Measurements from ENCODE around the gene PIK3CB.
"Not testable (repeated sequence)": the region's sequence is repeated elsewhere in the genome, so short reads cannot be mapped to it uniquely, and the experiment has no call there.

The PIK3CB gene

DNA sequence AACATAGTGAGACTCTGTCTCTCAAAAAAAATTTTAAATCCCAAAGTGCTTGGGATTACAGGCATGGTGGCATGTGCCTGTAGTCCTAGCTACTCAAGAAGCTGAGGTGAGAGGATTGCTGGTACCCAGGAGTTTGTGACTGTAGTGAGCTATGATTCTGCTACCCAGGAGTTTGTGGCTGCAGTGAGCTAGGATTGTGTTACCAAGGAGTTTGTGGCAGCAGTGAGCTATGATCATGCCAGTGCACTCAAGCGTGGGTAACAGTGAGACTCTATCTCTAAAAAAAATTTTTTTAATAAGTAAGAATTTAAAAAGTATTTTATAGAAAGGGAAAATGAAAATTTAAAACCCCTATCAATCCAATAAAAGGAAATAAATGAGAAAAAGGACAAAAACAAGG lies 156.6 kb downstream of the PIK3CB start:
- no peak for DNase-seq

DNA sequence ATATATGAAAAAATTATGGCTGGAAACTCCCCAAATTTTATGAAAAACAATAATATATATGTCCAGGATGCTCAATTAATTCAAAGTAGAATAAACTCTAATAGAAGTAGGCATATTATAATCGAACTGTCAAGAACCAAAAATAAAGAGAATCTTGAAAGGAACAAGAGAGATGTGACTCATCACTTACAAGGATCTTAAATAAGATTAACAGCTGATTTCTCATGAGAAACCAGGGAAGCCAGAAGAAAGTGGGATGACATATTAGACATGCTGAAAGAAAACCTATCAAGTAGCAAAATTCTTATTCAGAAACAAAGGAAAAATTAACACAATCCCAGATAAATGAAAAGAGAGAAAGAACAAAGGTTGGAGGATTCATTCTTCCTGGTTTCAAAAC lies 159.3 kb downstream of the PIK3CB start:
- DNase-seq: no peak

- no peak for DNase-seq
Observed at GRCh38 chr3:138673641-138674530, 160.8 kb downstream of the PIK3CB start.

DNA sequence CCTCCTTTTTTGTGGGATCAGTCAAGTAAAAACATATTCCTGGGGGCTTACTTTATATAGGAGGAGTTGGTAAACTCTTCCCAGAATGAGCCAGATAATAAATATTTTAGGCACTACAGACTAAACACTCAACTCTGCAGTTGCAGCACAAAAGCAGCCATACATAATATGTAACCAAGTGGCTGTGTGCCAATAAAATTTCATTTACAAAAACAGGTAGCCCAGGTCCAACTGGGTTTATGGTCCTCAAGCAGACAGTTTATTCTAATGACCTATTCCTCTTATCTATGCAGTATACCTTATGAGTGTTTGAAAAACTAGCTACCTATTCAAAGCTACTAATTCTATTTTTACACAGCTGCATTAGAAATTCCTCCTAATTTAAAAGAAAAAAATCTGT lies 164.3 kb downstream of the PIK3CB start:
- DNase-seq: no peak

DNA sequence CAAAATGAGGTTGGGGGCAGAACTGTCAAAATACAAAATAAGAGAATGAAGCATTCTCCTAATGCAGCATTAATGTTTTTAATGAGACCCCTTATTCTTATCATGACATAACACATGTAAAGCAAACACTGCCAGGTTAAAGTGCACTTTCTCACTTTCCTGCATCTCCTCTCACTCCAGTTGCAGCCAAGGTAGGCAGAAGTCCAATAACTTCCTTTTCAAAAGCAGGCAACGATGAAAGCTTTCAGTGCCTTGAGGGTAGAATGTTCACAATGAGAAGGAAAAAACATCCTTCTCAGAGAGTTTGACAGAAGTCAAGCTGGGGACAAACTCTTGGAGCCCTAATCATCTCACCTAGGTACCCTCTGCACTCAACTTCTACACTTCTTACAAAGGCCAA lies 166.6 kb downstream of the PIK3CB start:
- no peak for DNase-seq

- no peak for DNase-seq
Observed at GRCh38 chr3:138657508-138657907, 177.2 kb downstream of the PIK3CB start.

GRCh38 chr3:138653567-138653966 lies 181.2 kb downstream of the PIK3CB start:
- no peak for DNase-seq

DNA sequence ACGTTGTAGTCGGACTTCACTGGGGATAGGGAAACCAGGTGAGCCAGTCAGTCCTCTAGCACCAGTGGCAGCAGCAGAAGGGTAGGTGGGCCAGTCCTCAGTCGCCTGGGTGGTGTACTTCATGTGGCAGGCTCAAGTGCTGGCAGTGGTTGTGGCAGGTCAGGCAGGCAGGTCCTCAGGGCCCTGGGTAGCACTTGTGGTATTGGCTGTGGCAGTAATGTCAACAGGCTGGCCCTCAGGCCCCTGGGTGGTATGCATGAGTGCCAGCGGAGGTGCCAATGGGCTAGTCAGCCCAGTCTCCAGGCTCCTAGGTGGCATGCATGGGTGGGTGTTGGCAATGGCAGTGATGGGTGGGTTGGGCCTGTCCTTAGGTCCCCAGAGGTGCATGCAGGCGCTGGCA lies 185.6 kb downstream of the PIK3CB start:
- no peak for DNase-seq

DNA sequence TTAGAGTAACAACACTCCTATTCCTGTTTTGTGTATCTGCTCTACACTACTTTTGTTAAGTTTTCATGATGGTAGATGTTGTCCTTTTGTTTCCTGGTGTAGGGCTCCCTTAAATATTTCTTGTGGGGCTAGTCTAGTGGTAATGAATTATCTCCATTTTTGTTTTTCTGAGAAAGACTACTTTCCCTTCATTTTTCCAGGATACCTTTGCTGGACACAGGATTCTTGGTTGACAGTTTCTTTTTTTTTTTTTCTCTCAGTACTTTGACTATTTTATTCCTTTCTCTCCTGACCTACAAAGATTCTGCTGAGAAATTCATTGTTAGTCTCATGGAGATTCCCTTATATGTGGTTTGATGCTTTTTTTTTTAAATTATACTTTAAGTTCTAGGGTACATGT lies 188.2 kb downstream of the PIK3CB start:
- no peak for DNase-seq

- DNase-seq: no peak
Observed at GRCh38 chr3:138646008-138646407, 188.7 kb downstream of the PIK3CB start.

GRCh38 chr3:138642927-138643253 lies 191.8 kb downstream of the PIK3CB start:
- no peak for DNase-seq

GRCh38 chr3:138642226-138642926 lies 192.4 kb downstream of the PIK3CB start:
- DNase-seq: no peak

DNA sequence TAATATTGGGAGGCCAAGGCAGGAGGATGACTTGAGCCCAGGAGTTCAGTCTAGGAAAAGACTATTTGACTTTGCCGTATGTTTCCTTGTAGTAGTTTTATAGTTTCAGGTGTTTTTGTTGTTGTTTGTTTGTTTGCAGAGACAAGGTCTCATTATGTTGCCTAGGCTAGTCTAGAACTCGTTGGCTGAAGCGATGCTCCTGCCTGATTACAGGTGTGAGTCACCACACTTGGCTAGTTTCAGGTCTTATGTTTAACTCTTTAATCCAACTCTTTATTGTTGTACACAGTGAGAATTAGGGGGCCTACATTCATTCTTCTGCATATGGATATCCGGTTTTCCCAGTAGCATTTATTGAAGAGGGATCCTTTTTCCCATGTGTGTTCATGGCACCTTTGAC lies 194.2 kb downstream of the PIK3CB start:
- no peak for DNase-seq

- no peak for DNase-seq
Observed at GRCh38 chr3:138638641-138639040, 196.1 kb downstream of the PIK3CB start.

GRCh38 chr3:138629526-138629925 lies 205.2 kb downstream of the PIK3CB start:
- no peak for DNase-seq

- DNase-seq: no peak
Observed at GRCh38 chr3:138625707-138626365, 208.9 kb downstream of the PIK3CB start.

- DNase-seq: no peak
Observed at GRCh38 chr3:138624518-138624917, 210.2 kb downstream of the PIK3CB start.

- DNase-seq: no peak
Observed at GRCh38 chr3:138620431-138620830, 214.3 kb downstream of the PIK3CB start.

DNA sequence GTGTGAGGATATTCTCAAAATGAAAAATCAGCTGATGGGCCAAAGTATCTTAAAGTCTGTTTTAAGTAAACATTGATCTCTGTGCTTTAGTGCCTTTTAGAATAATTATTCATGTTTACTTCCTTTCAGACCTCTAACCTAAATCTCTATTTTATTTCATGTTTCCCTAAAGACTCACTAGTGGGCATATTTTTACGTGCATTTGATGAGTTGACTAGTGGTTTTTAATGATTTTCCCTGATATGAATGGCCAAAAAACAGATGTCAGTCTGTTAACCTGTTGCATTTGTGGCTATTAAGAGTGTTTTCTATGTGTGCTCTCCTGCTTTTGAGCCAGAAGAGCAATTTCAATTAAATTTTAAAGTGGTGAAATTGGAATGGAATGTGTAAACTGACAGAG lies 219.3 kb downstream of the PIK3CB start:
- no peak for DNase-seq

DNA sequence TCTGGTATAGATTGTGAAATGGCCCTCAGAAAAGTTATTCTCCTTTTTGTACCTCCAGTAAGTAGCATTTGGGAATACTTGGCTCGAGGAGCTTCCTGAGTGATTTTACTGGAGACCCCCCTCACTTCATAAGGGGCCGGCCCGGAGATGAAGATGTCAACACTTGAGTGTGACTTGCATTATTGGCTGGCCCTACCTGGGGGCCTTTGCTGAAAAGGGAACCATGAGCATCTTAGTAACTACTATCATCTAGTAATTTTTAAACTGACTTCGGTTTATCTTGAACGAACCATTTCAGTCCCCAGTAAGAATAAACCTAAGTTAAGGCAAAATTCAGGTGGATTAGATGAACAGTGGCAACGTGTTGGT lies 224.8 kb downstream of the PIK3CB start:
- DNase-seq: no peak

GRCh38 chr3:138608322-138609135 lies 226.2 kb downstream of the PIK3CB start, which contains the start of gene FAIM:
Gene FAIM, plus strand, starts transcription at chr3:138608771. Its CDS starts 10,956 bp downstream, at chr3:138619727.
- DNase-seq: peak; percentile 89

GRCh38 chr3:138604106-138604595 lies 230.6 kb downstream of the PIK3CB start:
- not testable (repeated sequence) for DNase-seq

Data from right forelimb (tissue), 1 donor.